ENCODE results near the gene TBC1D17. TPM values are rescaled to one million over a fixed set of nuclear protein-coding genes. Genes with fewer than 3 reads are reported as not detected.

Gene TBC1D17
- total RNA-seq, 2 donors from 2014 or later: 20.4 to 27.5 TPM

- no peak for DNase-seq (ENCODE audit: low spot score)
- Histone ChIP-seq H3K27me3 (no peaks in the 10 kb centered on the region), H3K9me3 (no peaks in the 10 kb centered on the region), H3K27ac (peak overlapping the region in 1 of 2 donors; percentile 48), H3K36me3 (peaks cover 79% of the 10 kb centered on the region), H3K4me3 (no peak overlapping the region), H3K4me1 (peaks cover 0 to 26% of the 10 kb centered on the region in 2 donors)
- TF ChIP-seq, protein P1, sequence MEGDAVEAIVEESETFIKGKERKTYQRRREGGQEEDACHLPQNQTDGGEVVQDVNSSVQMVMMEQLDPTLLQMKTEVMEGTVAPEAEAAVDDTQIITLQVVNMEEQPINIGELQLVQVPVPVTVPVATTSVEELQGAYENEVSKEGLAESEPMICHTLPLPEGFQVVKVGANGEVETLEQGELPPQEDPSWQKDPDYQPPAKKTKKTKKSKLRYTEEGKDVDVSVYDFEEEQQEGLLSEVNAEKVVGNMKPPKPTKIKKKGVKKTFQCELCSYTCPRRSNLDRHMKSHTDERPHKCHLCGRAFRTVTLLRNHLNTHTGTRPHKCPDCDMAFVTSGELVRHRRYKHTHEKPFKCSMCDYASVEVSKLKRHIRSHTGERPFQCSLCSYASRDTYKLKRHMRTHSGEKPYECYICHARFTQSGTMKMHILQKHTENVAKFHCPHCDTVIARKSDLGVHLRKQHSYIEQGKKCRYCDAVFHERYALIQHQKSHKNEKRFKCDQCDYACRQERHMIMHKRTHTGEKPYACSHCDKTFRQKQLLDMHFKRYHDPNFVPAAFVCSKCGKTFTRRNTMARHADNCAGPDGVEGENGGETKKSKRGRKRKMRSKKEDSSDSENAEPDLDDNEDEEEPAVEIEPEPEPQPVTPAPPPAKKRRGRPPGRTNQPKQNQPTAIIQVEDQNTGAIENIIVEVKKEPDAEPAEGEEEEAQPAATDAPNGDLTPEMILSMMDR (IDR thresholded peaks at IDR 0.05): no peak
Measured at GRCh38 chr19:49861107-49861506, 16.4 kb upstream of the TBC1D17 start.

- TF ChIP-seq, protein P1 (IDR thresholded peaks at IDR 0.05): no peak
- DNase-seq (ENCODE audit: low spot score): no peak
- no peak overlapping the region for H3K4me3 ChIP-seq
- peaks cover 0 to 32% of the 10 kb centered on the region in 2 donors for H3K4me1 ChIP-seq
- no peaks in the 10 kb centered on the region for H3K9me3 ChIP-seq
- H3K27ac ChIP-seq: peak overlapping the region in 1 of 2 donors; percentile 48
- H3K27me3 ChIP-seq: no peaks in the 10 kb centered on the region
- H3K36me3 ChIP-seq: peaks cover 72% of the 10 kb centered on the region
Measured at GRCh38 chr19:49861541-49862378, 15.7 kb upstream of the TBC1D17 start.

- Histone ChIP-seq H3K36me3 (peaks cover 64% of the 10 kb centered on the region), H3K27ac (no peak overlapping the region), H3K4me1 (peaks cover 0 to 36% of the 10 kb centered on the region in 2 donors), H3K27me3 (no peaks in the 10 kb centered on the region), H3K9me3 (no peaks in the 10 kb centered on the region), H3K4me3 (no peak overlapping the region)
- no peak for DNase-seq (ENCODE audit: low spot score)
- TF ChIP-seq, protein P1 (IDR thresholded peaks at IDR 0.05): no peak
Measured at GRCh38 chr19:49862391-49863253, 14.9 kb upstream of the TBC1D17 start.

- H3K36me3 ChIP-seq: peaks cover 56% of the 10 kb centered on the region
- TF ChIP-seq, protein P1 (IDR thresholded peaks at IDR 0.05): no peak
- H3K4me3 ChIP-seq: no peak overlapping the region
- H3K27ac ChIP-seq: no peak overlapping the region
- H3K9me3 ChIP-seq: no peaks in the 10 kb centered on the region
- H3K4me1 ChIP-seq: peaks cover 0 to 43% of the 10 kb centered on the region in 2 donors
- DNase-seq (ENCODE audit: low spot score): no peak
- H3K27me3 ChIP-seq: no peaks in the 10 kb centered on the region
Measured at GRCh38 chr19:49863254-49863934, 14.1 kb upstream of the TBC1D17 start.

GRCh38 chr19:49863935-49864320 is 13.6 kb upstream of the TBC1D17 start:
- Histone ChIP-seq H3K4me3 (no peak overlapping the region), H3K9me3 (no peaks in the 10 kb centered on the region), H3K4me1 (peaks cover 0 to 49% of the 10 kb centered on the region in 2 donors), H3K27me3 (no peaks in the 10 kb centered on the region), H3K36me3 (peaks cover 51% of the 10 kb centered on the region), H3K27ac (no peak overlapping the region)
- TF ChIP-seq, protein P1 (IDR thresholded peaks at IDR 0.05): no peak
- no peak for DNase-seq (ENCODE audit: low spot score)

Measured in right atrium auricular region (tissue), 2 donors.